Activated gamma-delta T cell treated with Interleukin-2 at 50 U/mL for 16 hours (primary cell): ENCODE measurements around the gene ITGB4.
A peak's percentile ranks its signal among the peaks of the same experiment; 100 is the strongest.

ENCODE experiments used
- DNase-seq: peaks from one replicate; pipeline ENCODE4 v3.0.0-alpha.2; 2020

The ITGB4 gene

DNA sequence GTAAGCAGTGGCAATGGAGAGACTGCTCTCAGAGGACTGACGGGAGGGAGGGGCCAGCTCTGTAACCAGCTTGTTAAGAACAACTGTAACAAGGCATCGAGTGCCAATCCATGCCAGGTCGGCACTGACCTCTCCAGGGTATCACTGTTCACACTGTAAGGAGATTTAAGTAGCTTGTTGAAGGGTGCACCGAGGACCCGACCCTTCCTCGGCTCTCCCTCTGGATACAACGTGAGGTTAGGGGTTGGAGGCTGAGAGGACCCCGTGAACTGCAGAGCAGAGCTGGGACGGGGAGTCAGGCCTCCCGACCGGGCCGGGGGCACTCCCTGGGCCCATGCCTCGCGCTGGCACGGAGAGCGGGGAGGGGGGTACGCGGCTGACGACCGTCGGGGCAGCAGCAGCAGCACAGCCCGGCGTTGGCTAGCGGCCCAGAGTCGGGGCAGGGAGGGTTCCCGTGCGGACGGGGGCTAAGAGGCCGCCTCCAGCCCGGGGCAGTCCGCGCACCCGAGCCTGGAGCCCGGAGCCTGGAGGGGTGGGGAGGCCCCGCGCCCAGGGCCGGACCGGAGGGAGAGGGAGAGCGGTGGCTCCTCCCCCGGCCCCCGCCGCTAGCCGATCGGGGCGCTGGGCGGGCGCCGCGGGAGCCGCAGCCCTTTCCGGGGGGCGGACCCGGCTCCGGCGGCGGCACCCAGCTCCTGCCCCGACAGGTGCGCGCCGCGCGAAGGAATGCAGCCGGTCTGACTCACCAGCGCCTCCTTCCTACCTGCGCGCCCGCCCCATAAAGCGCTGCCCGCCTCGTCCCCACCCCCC lies at the start of gene ITGB4:
TSS of gene ITGB4 (plus strand) at position 804 of the 807 bp plus-strand sequence. CDS start 3,245 bp downstream, outside the sequence.
- DNase-seq = peak; percentile 62

DNA sequence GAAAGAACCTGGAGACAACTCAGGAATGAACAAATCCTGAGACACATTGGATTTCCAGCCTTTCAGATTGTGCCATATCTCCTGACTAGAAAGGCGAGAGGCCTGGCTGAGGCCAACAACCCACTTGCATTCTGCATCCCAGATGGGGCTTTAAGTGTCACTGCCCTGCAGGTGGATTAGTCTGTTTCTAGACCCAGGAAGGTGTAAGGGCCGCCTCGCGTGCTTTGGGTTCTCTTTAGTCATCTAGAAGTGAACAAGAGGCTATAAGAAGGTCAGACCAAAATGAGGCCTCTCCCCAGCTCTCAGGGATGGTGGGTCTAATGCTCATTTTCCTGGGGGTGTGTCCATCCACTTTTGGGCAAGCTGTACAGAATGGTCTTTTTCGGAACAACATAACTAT lies 49.2 kb upstream of the ITGB4 start:
- DNase-seq = no peak

DNA sequence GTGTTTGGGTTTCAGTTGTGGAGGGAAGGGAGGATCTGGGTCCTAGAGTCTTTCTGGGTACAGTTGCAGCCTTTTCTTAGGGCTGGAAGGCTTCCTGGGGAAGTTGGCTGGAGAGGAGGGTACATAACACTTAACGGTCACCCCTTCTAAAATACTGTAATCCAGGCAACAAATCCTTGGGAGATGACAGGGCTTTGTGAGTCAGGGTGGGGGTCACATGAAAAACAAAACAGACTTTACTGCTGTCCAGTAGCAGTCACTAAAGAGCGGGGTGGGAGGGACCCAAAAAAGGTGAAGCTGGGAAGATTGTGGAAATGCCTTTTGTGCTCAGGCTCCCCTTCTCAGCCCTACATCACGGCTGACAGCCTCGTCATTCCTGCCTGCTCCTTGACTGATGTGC lies 47.8 kb upstream of the ITGB4 start:
- DNase-seq = no peak

DNA sequence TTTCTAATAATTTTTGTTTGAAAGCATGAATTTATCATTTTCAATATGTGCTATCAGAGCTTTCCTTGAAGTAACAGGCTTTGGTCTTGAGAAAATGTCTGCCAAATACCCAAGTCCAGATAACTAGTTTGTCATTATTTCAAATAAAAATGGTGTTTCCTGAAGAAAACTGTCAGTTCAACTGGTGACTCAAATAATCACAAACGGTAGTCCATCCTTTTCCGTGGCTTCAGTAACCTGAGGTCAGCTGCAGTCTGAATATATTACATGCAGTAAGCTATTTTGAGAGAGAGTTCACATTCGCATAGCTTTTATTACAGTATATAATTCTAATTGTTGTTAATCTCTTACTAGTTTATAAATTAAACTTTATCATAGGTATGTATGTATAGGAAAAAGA lies 44.8 kb upstream of the ITGB4 start:
- DNase-seq = no peak

DNA sequence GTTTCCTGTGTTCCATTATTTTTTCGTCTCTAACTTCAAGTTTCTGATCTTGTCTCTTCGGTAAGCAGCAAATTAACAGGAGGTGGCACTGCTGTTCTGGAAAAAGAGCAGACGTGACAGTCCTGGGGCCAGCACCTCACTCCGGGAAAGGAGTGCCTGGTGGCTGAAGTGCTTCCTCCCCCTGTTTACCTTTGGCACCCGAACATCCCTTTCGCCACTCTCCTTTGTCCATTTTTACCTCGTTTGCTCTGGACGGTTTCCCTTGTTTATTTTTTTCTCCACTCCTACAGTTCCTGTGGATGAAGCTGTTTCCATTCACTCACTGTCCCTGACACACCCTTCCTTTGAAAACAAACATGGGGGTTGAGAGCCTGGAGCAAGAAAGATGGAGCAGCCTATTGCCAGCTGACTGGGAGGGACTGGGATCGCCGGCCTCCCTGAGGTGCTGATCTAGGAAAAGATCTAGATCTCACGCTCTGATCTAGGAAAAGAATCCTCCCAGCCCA lies 41.5 kb upstream of the ITGB4 start:
- DNase-seq = no peak

DNA sequence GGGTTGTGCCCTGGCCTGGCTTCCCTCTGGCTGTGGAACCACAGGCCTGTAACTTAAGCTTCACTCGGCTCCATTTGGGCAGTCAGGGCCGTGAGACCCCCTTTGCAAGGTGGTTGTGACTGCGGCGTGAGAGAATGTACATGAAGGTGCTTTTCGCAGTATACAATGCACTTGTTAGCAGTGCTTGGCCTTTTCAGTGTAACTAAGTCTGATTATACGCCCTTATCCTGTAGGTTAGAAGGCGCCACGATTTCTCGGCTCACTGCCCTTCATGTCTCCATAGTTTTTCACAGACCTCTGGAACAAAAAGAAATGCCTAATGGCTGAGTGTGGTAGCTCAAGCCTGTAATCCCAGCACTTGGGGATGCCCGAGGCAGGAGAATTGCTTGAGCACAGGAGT lies 40.8 kb upstream of the ITGB4 start:
- no peak for DNase-seq

DNA sequence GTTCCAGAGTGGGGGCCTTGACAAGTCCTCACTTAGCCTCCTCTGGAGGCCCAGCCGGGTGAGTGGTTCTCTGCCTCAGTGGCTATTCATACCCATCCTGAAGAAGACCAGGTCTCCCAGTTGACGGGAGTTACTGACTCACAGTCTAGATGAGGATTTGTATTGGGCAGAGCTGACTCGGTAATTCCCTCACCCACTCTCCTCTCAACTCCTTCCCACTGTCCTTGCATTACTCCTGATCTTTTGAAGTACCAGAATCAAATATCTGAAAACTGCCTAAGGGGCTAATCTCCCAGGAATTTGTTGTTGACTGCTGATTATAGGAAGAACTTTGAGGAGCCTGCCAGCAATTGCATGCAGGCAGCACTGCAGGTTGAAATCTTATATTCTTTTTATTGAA lies 40.0 kb upstream of the ITGB4 start:
- DNase-seq = no peak

DNA sequence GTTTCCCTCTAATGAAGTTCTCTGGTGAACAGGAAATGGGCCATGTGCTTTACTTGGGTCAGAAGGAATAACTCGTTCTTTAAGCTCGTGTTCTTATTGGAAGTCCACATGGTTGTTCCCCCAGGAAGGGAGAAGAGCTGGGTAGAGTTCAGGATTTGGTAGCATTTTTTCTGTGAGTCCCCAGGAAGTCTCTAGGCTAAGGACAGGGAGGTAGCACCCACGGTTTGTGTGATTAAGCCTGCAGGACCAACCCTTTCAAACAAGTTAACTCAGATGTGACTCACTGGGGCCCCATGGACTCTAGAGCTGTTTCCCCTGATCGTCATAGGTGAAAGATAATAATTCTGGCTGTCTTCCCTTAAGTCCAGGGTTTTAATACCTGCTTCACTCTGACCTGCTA lies 37.7 kb upstream of the ITGB4 start:
- no peak for DNase-seq

DNA sequence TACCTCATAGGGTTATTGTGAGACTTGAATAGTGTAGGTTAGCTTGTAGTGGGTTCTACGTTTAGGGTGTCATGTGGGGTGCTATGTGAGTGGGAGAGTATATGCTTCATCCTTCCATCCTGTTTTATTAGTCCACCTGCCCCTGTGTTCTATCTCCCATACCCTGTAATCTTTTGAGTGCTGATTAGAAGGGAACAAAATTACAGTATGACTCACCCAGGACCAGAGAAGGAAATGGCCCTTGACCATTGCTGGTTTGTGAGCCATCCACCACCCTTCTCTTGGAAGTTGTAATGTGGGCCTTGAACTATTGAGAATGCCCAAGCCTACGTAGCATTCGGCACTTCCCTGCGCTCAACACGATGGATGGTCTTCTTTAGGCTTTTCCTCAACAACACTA lies 37.0 kb upstream of the ITGB4 start:
- DNase-seq = no peak

DNA sequence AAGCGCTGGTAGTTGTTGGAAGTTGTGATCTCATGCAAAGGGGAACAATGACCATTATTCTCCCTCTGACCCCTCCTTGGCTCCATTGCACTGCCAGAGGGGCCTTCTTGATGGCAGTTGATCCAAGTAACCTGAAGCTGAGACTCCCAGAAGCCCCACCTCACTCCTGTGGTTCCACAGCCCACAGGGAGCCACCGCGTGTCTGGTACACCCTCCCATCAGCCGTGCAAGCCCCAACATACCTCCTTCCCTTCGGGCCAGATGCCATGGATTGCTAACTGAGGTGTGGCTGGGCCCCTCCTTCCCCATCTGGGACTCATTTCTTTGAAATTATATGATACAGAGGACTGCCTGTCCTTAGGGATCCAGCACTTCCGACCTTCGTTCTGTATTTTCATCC lies 36.3 kb upstream of the ITGB4 start:
- no peak for DNase-seq

DNA sequence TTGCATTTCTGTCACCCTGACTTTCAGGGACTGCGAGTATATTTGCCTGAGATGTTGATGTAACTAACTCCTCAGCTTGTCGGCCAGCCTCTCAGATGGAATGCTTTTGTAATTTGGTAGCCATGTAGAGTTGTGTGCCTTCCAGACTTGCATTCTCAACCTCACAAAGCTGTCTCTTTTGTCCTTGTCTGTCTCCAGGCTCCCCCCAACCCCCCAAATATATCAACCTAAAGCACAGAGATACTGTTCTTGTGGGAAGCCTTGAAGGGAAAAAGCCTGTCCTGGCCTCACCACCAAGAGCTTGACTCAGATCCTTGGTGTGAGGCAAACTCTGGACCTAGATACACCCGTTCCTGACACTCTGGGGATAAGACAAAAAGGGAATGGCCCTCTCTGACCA lies 35.8 kb upstream of the ITGB4 start:
- DNase-seq = no peak

DNA sequence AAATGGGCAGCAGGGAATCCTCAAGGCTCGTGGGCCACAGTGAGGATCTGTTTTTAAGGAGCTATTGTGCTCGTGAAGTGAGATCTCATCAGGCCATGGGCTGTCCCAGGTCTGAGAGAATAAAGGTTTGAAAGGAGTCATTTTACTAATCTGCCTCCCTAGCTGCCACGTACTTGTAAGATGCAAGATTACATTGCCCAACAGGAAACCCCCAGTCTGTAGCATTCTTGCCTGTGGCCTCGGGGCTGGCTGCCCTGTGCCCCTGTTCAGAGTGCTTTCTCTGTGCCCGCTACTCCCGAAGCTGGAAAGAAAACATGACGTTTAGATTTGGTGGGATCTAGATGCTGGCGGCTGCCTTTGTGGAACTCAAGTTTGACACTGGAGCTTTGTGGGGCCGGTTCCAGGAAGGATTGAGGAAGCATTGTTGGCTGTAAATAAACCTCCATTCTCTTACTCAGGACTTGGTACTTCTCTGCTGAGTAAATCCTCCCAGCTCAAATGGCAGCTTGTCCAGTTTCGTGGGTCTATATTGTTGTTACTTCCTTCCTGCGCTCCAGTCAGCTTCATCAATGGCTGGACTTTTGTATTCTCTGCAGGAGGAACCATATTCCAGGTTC lies 32.9 kb upstream of the ITGB4 start:
- DNase-seq = no peak

DNA sequence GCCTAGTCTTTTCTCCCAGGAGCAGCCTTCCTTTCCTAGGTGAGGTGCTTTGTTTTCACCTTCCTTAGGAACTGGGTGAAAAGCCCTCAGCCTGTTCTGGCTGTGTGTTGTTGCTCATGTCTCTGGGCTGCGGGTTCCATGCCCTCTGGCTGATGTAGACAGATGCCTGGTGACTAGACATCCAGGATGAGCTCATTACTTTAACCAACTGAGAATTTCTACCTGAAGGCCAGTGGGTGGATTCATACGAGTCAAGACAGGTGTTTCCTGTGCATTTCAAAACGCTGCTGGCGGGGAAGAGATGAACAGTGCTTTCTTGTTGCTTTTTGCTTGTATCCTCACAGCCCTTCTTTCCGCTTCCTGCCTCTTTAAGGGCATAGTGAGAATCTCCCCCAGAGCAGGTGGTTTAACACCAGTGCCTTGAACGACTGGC lies 31.8 kb upstream of the ITGB4 start:
- peak; percentile 47 for DNase-seq

DNA sequence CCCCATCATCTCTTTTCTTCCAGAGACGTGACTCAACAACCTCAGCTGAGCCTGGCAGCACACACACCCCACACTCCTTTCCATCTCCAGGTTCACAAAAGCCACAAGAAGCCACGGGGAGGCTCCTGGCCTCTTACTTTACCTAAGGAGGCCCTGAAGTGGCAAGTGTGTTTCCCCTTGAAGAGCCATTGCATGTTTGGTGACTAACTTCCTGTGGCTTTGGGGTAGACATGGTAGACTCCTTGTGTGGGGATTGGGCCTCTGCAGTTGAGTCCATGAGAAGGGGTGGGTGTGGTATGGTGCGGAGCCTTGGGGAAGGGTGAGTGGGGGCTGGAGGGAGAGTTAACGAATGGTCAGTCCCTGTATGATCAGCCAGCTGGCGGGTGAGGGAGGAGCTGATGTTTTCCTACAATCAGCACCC lies 29.9 kb upstream of the ITGB4 start:
- DNase-seq = no peak

DNA sequence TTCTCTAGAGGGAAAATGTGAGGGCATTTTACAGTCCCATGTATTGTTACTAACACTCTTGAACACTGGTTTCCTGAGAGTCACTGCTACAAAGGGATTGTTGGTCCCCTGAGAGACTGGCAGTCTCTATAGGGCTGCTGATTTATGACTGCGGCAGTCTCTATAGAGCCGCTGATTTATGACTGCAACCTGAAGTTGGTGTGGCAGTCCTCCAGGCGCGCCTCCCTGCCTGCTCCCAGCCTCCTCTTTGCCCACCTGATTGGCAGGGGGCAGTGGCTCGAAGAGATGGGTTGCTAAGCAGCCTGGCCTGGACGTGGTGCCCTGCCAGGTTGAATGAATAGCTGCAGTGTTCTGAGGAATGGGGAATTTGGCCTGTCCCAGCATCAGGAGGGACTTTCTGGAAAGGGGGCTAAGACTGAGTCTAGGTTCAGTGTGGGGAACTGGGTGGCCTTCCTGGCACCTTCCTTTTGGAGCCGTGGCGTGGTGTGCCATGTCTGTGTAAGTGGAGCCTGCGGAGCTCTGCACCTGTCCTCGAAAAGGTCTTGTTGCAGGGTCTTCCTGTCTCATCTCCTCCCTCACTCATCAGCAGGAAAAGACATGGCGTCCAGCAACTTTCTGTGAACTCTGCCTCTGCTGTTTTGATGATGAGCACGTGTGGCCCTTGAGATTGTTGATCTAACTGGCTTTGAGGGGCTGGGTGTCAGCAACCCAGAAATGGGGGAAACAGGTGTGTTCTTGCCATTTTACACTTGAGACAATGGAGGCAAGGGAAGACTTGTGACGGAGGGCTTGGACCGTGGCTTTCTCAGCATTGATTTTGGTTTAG lies 29.2 kb upstream of the ITGB4 start:
- DNase-seq = no peak

DNA sequence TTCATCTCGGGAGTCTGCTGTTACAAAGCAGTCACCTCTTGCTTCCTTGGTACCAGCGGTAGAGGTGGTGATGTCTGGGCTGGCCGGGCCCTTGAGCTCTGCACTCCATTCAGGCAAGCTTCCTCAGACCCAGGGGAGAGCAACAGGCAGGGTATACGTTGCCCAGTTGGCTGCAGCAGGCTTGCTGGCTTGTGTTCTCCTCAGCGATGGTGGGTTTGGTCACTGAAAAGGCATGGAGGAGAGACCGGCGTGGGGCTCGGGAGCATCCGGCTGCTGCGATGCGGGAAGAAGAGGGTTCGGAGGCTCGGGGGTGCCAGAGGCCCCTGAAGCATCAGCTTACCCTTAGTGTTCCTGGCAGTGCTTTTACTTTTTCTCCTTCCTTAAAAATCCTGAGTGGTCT lies 28.3 kb upstream of the ITGB4 start:
- no peak for DNase-seq

DNA sequence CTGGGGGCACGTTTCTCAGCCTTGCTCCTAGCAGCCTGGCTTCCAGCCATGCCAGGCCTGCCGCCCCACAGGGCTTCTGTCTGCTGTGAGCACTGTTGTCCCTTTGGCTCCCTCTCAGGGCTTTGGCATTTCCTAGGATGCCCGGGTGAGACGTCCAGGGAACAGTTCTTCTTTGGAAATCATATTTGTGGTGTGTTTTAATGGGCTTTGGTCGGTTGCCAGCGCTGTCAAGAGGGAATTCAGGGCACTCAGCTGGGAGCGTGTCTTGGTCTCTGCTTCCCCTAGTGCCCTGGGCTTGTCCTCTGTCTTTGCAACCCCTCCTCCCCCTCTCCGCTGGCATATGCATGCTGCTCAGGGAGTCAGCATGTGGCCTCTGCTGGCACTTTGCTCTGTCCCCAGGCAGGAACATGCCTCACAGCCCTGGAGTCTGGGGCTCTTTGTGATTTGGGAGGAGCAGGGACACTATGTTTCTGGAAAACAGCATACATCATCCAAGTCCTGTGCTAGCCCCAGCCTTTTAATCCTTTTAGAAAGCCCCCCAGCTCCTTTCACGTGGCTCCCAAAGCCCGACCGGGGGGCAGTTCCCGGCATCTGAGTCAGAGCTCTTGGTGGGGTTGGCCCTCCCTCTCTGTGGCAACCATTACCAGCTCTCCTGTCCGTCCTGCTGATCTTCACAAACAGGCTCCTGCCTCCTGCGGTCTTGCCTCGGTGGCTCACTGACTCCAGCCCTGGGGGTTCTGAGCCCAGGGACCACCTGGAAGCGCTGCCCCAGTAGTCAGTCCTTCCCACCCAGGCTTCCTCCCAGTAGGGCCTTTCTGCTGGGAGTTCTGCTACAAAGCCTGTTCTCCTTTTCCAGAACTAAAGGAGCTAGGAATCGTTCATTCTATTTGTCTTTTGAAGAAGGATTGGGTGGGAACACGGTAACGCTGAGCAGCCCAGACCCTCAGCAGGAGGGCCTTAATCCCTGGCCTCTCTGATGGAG lies 27.5 kb upstream of the ITGB4 start:
- no peak for DNase-seq

DNA sequence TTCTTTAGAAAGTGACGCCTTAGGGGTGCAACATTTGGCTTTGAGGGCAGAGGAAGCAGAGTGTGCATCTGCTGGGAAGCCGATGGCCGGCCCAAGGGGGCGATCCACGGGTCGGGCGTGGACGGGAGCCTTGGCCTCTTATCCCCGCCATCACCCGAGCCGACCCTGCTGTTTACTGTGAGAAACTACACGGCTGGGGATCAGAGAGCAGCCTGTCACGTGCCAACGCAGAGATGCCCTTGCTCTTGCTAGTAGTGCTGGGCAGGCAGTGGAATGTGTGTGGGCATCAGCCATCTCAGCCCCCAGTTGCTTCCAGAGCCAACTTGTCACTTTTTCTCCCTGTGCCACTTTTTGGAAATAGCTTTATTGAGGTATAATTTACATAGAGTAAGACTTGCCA lies 26.7 kb upstream of the ITGB4 start:
- no peak for DNase-seq

DNA sequence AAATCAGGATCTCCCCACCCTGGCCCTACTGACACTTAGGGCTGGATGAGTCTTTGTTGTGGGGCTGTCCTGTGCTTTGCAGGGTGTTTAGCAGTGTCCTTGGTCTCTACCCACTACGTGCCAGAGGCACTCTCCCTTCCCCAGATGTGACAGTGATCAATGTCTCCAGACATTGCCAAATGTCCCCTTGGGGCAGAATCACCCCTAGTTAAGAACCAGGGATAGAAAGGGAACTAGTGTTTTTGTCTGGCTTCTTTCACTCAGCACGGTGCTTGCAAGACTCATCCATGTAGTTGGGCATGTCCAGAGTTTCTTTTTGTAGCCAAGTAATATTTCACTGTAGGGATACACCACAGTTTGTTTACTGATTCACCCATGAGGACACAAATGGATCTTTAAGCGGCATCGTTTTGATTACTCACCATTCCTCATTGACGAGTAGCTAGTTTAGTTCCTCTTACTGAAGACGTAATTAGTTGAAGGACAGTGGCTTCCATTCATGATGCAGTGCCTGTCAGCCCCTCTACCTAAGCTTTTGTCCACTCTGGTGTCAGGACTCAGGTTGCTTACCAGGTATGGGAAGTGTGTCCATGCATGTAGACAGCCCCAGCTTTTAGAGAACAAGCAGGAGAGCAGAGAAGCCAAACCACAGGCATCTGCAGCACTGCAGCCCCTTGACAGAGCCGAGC lies 26.0 kb upstream of the ITGB4 start:
- no peak for DNase-seq

DNA sequence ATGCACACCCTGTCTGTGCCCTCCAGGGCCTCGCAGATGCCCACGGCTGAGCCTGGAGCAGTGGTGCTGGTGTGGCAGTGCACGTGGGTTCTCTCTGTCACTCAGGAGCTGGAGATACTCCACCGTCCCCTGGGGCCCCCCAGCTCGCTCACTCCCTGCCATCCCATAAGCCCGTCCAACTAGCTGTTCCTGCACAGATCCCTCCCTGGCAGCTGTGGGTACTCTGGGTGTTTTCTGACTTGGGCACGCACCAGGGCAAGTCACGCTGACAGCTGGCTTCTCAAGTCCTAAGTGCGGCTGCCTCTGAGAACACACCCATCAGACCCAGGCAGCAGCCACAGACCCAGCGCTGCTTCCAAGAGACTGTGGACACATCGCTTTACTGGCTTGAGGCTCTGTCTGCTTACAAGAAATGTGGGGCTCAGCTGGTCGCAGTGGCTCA lies 25.4 kb upstream of the ITGB4 start:
- DNase-seq = no peak

DNA sequence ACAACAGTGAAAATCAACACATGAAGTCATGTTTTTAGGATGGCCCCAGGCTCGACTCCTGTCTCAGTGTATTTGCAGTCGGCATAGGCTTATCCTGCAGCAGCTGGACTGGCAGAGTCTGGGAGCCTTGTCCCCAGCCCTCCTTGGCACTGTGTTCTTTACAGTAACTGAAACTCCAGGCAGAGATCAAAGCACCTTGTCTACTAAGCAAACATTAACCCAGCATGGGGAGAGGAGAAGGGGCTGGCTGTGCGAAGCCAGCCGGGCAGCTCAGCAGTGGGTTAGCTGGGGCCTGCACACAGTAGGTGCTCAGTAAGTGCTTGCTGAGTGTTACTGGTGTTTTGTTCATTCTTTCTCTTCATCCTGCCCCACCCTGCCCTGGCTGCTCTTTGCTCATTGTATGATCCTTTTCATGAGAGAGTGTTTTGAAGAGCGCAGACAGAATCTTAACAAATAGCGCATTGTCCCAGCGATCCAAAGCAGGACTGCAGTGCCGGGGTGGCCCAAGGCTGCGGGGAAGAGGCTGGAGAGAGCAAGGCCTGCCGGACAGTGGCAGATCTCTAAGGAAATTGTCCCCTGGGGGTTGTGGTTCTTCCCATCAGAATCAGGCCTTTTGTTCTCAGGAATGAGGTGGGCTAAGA lies 23.5 kb upstream of the ITGB4 start:
- no peak for DNase-seq
